ENCODE results near the gene MEP1B.

Gene MEP1B

GRCh38 chr18:32262092-32262491 lies 72.3 kb downstream of the MEP1B start:
- no peaks in the 10 kb centered on the region for H3K4me1 Mint-ChIP-seq (ENCODE audit: low read depth)
- H3K9me3 Mint-ChIP-seq, result no peaks in the 10 kb centered on the region
- no peak for DNase-seq (ENCODE audit: low spot score)
- H3K27ac Mint-ChIP-seq, result no peak overlapping the region
- H3K4me3 Mint-ChIP-seq, result no peak overlapping the region
- no peaks in the 10 kb centered on the region for H3K36me3 Mint-ChIP-seq (ENCODE audit: low read depth)
- H3K27me3 Mint-ChIP-seq (ENCODE audit: low read depth), result peaks cover 22% of the 10 kb centered on the region

- Mint-ChIP-seq H3K4me1 (ENCODE audit: low read depth) (no peaks in the 10 kb centered on the region), H3K27me3 (ENCODE audit: low read depth) (peaks cover 11% of the 10 kb centered on the region), H3K36me3 (ENCODE audit: low read depth) (no peaks in the 10 kb centered on the region), H3K4me3 (no peak overlapping the region), H3K27ac (no peak overlapping the region), H3K9me3 (no peaks in the 10 kb centered on the region)
- DNase-seq (ENCODE audit: low spot score), result no peak
Measured at GRCh38 chr18:32264401-32264800, 74.6 kb downstream of the MEP1B start.

GRCh38 chr18:32267463-32267862 lies 77.6 kb downstream of the MEP1B start:
- Mint-ChIP-seq H3K9me3 (no peaks in the 10 kb centered on the region), H3K36me3 (ENCODE audit: low read depth) (no peaks in the 10 kb centered on the region), H3K27ac (no peak overlapping the region), H3K4me3 (no peak overlapping the region), H3K4me1 (ENCODE audit: low read depth) (no peaks in the 10 kb centered on the region), H3K27me3 (ENCODE audit: low read depth) (peaks cover 2% of the 10 kb centered on the region)
- DNase-seq (ENCODE audit: low spot score), result no peak

Measured in T-helper 2 cell treated with Interferon-gamma antibody and Interleukin-4, amounts not matched to agents 5 μg/mL and 100 μg/mL, for 36 hours (primary cell).